HCT116 (cell line): ENCODE results near the gene ANO3. TPM values are rescaled to one million over a fixed set of nuclear protein-coding genes. Genes with fewer than 3 reads are reported as not detected.

Experiments used
- ATAC-seq: fragments of 200-7000 bp; cut with Tn5 transposase; 2 replicates; pipeline ENCODE4 v1.9.1; 2020; ENCODE audit warnings: mild to moderate bottlenecking, moderate library complexity
- BruUV-seq: library from RNA; stranded (reverse); fragments of 400-500 nt; replicated peaks from 2 replicates; lab custom pipeline; 2021; lab: Mats Ljungman, UMichigan
- CTCF ChIA-PET: fragments of 300-600 bp; sonication (Branson Sonifier 250); formaldehyde crosslinking; loops from one replicate; lab custom pipeline; 2021; ENCODE audit warnings: antibody characterized with exemption; lab: Charles Lee
- POLR2A ChIA-PET: fragments of 300-600, 350-600 bp; sonication (Branson Sonifier 250); formaldehyde crosslinking; loops from one replicate; lab custom pipeline; 2021; ENCODE audit warnings: antibody characterized with exemption; lab: Charles Lee
- RAD21 ChIA-PET, 2 experiments: fragments of 300-600 bp; sonication (Branson Sonifier 250); formaldehyde crosslinking; loops; one replicate each; lab custom pipeline; 2023; ENCODE audit warnings: low total read pairs in 2 of 2; ENCODE audit not compliant: uncharacterized antibody in 2 of 2, unreplicated experiment in 2 of 2, low non-redundant PET in 1 of 2; lab: Charles Lee
- DNase-seq: peaks from one replicate; pipeline ENCODE4 v3.0.0-alpha.2; 2010; ENCODE audit warnings: low read depth, low spot score
- H2AFZ ChIP-seq: fragments of 200-600 bp; shearing (Covaris generic), sonication (generic); 2 replicates; pipeline ENCODE4 v1.6.1; 2017; ENCODE audit warnings: low read depth, mixed run types, mixed read lengths, antibody characterized with exemption, low read length; ENCODE audit not compliant: poor library complexity, severe bottlenecking
- H3K27ac ChIP-seq: 2 replicates; pipeline ENCODE4 v1.5.1; 2012; ENCODE audit warnings: low read depth, low read length
- H3K27me3 ChIP-seq: fragments of 200-600 bp; sonication (generic); 2 replicates; pipeline ENCODE4 v1.6.1; 2016; ENCODE audit warnings: mixed run types, low read length, mixed read lengths; ENCODE audit not compliant: insufficient read depth
- H3K36me3 ChIP-seq, 2 experiments: fragments of 200-500 bp in 1 of 2; fragments of 200-600 bp in 1 of 2; sonication (Bioruptor generic) in 1 of 2; sonication (generic) in 1 of 2; 2 replicates each; pipeline versions ENCODE4 v1.5.1 to v1.6.1; 2014 to 2016; ENCODE audit warnings: low read length in 2 of 2, inconsistent platforms in 1 of 2, mixed read lengths in 1 of 2, mixed run types in 1 of 2; ENCODE audit not compliant: insufficient read depth in 2 of 2, control insufficient read depth in 1 of 2
- H3K4me1 ChIP-seq, 2 experiments: fragments of 200-600 bp in 1 of 2; sonication (generic) in 1 of 2; 2 replicates each; pipeline versions ENCODE4 v1.5.1 to v1.6.1; 2012 to 2017; ENCODE audit warnings: low read length in 2 of 2, inconsistent platforms in 1 of 2, mild to moderate bottlenecking in 1 of 2, mixed read lengths in 1 of 2, mixed run types in 1 of 2, moderate library complexity in 1 of 2; ENCODE audit not compliant: insufficient read depth in 2 of 2, control insufficient read depth in 1 of 2
- H3K4me2 ChIP-seq: fragments of 200-600 bp; sonication (generic); 2 replicates; pipeline ENCODE4 v1.6.1; 2017; ENCODE audit warnings: mixed run types, low read length, mixed read lengths
- H3K4me3 ChIP-seq, 2 experiments: fragments of 200-600 bp in 1 of 2; sonication (generic) in 1 of 2; replicated peaks in 1 of 2; 2 replicates each; pipeline ENCODE4 v1.5.1; 2011 to 2016; ENCODE audit warnings: low read length in 2 of 2, control low read depth in 1 of 2, low read depth in 1 of 2, mild to moderate bottlenecking in 1 of 2, mixed read lengths in 1 of 2, mixed run types in 1 of 2
- H3K79me2 ChIP-seq: fragments of 200-600 bp; sonication (generic); 2 replicates; pipeline ENCODE4 v1.6.1; 2017; ENCODE audit warnings: mild to moderate bottlenecking, mixed run types, low read length, moderate library complexity, mixed read lengths; ENCODE audit not compliant: insufficient read depth
- H3K9ac ChIP-seq: fragments of 200-600 bp; sonication (generic); 2 replicates; pipeline ENCODE4 v1.6.1; 2016; ENCODE audit warnings: low read length, mixed read lengths
- H3K9me2 ChIP-seq: fragments of 200-600 bp; sonication (generic), shearing (Covaris generic); 2 replicates; pipeline ENCODE4 v1.6.1; 2017; ENCODE audit warnings: mixed run types, mild to moderate bottlenecking, moderate library complexity; ENCODE audit not compliant: insufficient read depth
- H3K9me3 ChIP-seq, 2 experiments: fragments of 200-500 bp in 1 of 2; fragments of 200-600 bp in 1 of 2; sonication (Bioruptor generic) in 1 of 2; sonication (generic) in 1 of 2; 2 replicates each; pipeline ENCODE4 v1.6.1; 2014 to 2017; ENCODE audit warnings: low read length in 2 of 2, mixed read lengths in 2 of 2, inconsistent platforms in 1 of 2, low read depth in 1 of 2, mild to moderate bottlenecking in 1 of 2, mixed run types in 1 of 2, moderate library complexity in 1 of 2; ENCODE audit not compliant: control insufficient read depth in 1 of 2, insufficient read depth in 1 of 2
- H4K20me1 ChIP-seq: fragments of 200-600 bp; sonication (generic), shearing (Covaris generic); 2 replicates; pipeline ENCODE4 v1.6.1; 2017; ENCODE audit warnings: mixed run types, mild to moderate bottlenecking, moderate library complexity; ENCODE audit not compliant: insufficient read depth
- ATF3 ChIP-seq: IDR thresholded peaks from 2 replicates; pipeline ENCODE4 v1.6.1; 2012
- CBX3 ChIP-seq: IDR thresholded peaks from 2 replicates; pipeline ENCODE4 v1.6.1; 2012; ENCODE audit warnings: low read depth
- CEBPB ChIP-seq: IDR thresholded peaks from 2 replicates; pipeline ENCODE4 v1.6.1; 2012; ENCODE audit warnings: low read depth
- EGR1 ChIP-seq: IDR thresholded peaks from 2 replicates; pipeline ENCODE4 v1.6.1; 2012; ENCODE audit warnings: low read depth
- EZH2 ChIP-seq: fragments of 200-600 bp; sonication (generic); IDR thresholded peaks from 2 replicates; pipeline ENCODE4 v1.6.1; 2017; ENCODE audit warnings: antibody characterized with exemption, mixed run types
- FOSL1 ChIP-seq: IDR thresholded peaks from 2 replicates; pipeline ENCODE4 v1.6.1; 2012; ENCODE audit warnings: low read depth
- MAX ChIP-seq: IDR thresholded peaks from 2 replicates; pipeline ENCODE4 v1.6.1; 2012
- POLR2A ChIP-seq: IDR thresholded peaks from 2 replicates; pipeline ENCODE4 v1.7.0; 2011; ENCODE audit warnings: borderline replicate concordance; ENCODE audit not compliant: insufficient read depth, insufficient read length; ENCODE audit errors: extremely low read depth
- POLR2AphosphoS5 ChIP-seq: IDR thresholded peaks from 2 replicates; pipeline ENCODE4 v1.6.1; 2011; ENCODE audit warnings: mild to moderate bottlenecking, low read depth, low read length, moderate library complexity
- RAD21 ChIP-seq: IDR thresholded peaks from 2 replicates; pipeline ENCODE4 v1.6.1; 2012; ENCODE audit warnings: low read depth, mild to moderate bottlenecking
- SIN3A ChIP-seq: IDR thresholded peaks from 2 replicates; pipeline ENCODE4 v1.6.1; 2012; ENCODE audit warnings: low read depth
- SP1 ChIP-seq: IDR thresholded peaks from 2 replicates; pipeline ENCODE4 v1.6.1; 2012; ENCODE audit warnings: low read depth
- YY1 ChIP-seq: IDR thresholded peaks from 2 replicates; pipeline ENCODE4 v1.6.1; 2011; ENCODE audit warnings: low read length, low read depth, moderate library complexity, mild to moderate bottlenecking; ENCODE audit not compliant: insufficient replicate concordance; ENCODE audit errors: extremely low read depth
- ZBTB33 ChIP-seq: IDR thresholded peaks from 2 replicates; pipeline ENCODE4 v1.6.1; 2011; ENCODE audit warnings: mild to moderate bottlenecking, low read length, moderate library complexity; ENCODE audit not compliant: insufficient replicate concordance; ENCODE audit errors: extremely low read depth
- ZFX ChIP-seq: fragments of 450-650 bp; IDR thresholded peaks from 2 replicates; pipeline ENCODE4 v1.6.1; 2017
- intact Hi-C: fragments of 100-400 bp; cut with micrococcal nuclease; formaldehyde crosslinking; loops from 2 replicates; pipeline ENCODE4 v1.10.0; 2022
- total RNA-seq: library from RNA; stranded (reverse); gene quantifications from one replicate; pipeline ENCODE4 v1.2.1, GENCODE V29; 2021; ENCODE audit not compliant: unreplicated experiment

Gene ANO3
- total RNA-seq, 1 experiment from 2014 or later = not detected

GRCh38 chr11:26549176-26549575 lies 217.2 kb downstream of the ANO3 start:
- H3K4me1 ChIP-seq = no peaks in the 10 kb centered on the region
- RAD21 ChIA-PET = no interaction called here

More at GRCh38 chr11:26549176-26549575, 217.2 kb downstream of the ANO3 start:
- H3K27ac ChIP-seq = no peak overlapping the region
- H3K4me2 ChIP-seq = no peak overlapping the region
- no peaks in the 10 kb centered on the region for H3K27me3 ChIP-seq
- no TSS peak for BruUV-seq
- no peak for DNase-seq
- H3K36me3 ChIP-seq = no peaks in the 10 kb centered on the region
- H3K4me3 ChIP-seq = no peak overlapping the region
- no peak overlapping the region for H3K9ac ChIP-seq
- CTCF ChIA-PET = no interaction called here
- TF ChIP-seq EGR1 = no peak
- no peak for TF ChIP-seq CBX3
- no peak for TF ChIP-seq ATF3
- TF ChIP-seq YY1 = no peak
- TF ChIP-seq EZH2 = no peak
- no peak for TF ChIP-seq RAD21
- TF ChIP-seq CEBPB = no peak
- no peak for TF ChIP-seq POLR2AphosphoS5
- TF ChIP-seq ZFX = no peak
- no peak for TF ChIP-seq MAX
- TF ChIP-seq ZBTB33 = no peak
- TF ChIP-seq FOSL1 = no peak
- TF ChIP-seq POLR2A = no peak
- TF ChIP-seq SIN3A = no peak
- TF ChIP-seq SP1 = no peak
- no peaks in the 10 kb centered on the region for H4K20me1 ChIP-seq
- intact Hi-C loops = no loop called here
- ATAC-seq = no peak
- H2AFZ ChIP-seq = no peak overlapping the region
- POLR2A ChIA-PET = no interaction called here
- H3K9me3 ChIP-seq = peaks cover 0 to 23% of the 10 kb centered on the region in 2 experiments; a peak in 1 of 4 replicates
- no peaks in the 10 kb centered on the region for H3K79me2 ChIP-seq
- H3K9me2 ChIP-seq = no peaks in the 10 kb centered on the region
